HEK293 (cell line): ENCODE data around the gene AP2M1.

ENCODE experiments used
- ATF2 ChIP-seq: fragments of 450-650 bp; formaldehyde crosslinking; IDR thresholded peaks from 2 replicates; pipeline ENCODE4 v1.5.1; 2016; ENCODE audit warnings: missing biosample characterization, missing genetic modification characterization, low read depth
- SP2 ChIP-seq: fragments of 450-650 bp; formaldehyde crosslinking; IDR thresholded peaks from 2 replicates; pipeline ENCODE4 v1.5.1; 2016; ENCODE audit warnings: missing biosample characterization, missing genetic modification characterization
- ZBTB10 ChIP-seq: fragments of 450-650 bp; formaldehyde crosslinking; IDR thresholded peaks from 2 replicates; pipeline ENCODE4 v1.5.1; 2016; ENCODE audit warnings: missing biosample characterization, missing genetic modification characterization
- ZBTB11 ChIP-seq: fragments of 450-650 bp; formaldehyde crosslinking; conservative IDR thresholded peaks from 2 replicates; pipeline ENCODE4 v1.5.1; 2016; ENCODE audit warnings: low read depth, missing biosample characterization, missing genetic modification characterization
- ZBTB26 ChIP-seq: fragments of 450-650 bp; formaldehyde crosslinking; optimal IDR thresholded peaks from 2 replicates; pipeline ENCODE3; 2016; ENCODE audit warnings: missing biosample characterization, mild to moderate bottlenecking, missing genetic modification characterization
- ZBTB44 ChIP-seq: fragments of 450-650 bp; IDR thresholded peaks from 2 replicates; pipeline ENCODE4 v1.5.1; 2018; ENCODE audit warnings: missing biosample characterization, mild to moderate bottlenecking, missing genetic modification characterization
- ZBTB48 ChIP-seq: fragments of 450-650 bp; formaldehyde crosslinking; IDR thresholded peaks from 2 replicates; pipeline ENCODE4 v1.5.1; 2016; ENCODE audit warnings: missing biosample characterization, missing genetic modification characterization
- ZNF121 ChIP-seq: fragments of 450-650 bp; formaldehyde crosslinking; IDR thresholded peaks from 2 replicates; pipeline ENCODE4 v1.5.1; 2016; ENCODE audit warnings: missing biosample characterization, missing genetic modification characterization
- ZNF146 ChIP-seq: fragments of 450-650 bp; formaldehyde crosslinking; IDR thresholded peaks from 2 replicates; pipeline ENCODE4 v1.5.1; 2016; ENCODE audit warnings: missing biosample characterization, missing genetic modification characterization
- ZNF274 ChIP-seq, 2 experiments: fragments of 200-500 bp in 1 of 2; fragments of 450-650 bp in 1 of 2; sonication (Bioruptor generic) in 1 of 2; formaldehyde crosslinking in 1 of 2; IDR thresholded peaks; 2 replicates each; pipeline versions ENCODE4 v1.5.1 to v1.6.1; 2014 to 2016; ENCODE audit warnings: borderline replicate concordance in 1 of 2, inconsistent platforms in 1 of 2, low read length in 1 of 2, missing biosample characterization in 1 of 2, missing genetic modification characterization in 1 of 2
- ZNF302 ChIP-seq: fragments of 450-650 bp; formaldehyde crosslinking; IDR thresholded peaks from 2 replicates; pipeline ENCODE4 v1.5.1; 2016; ENCODE audit warnings: missing biosample characterization, missing genetic modification characterization, low read depth
- ZNF335 ChIP-seq: fragments of 450-650 bp; formaldehyde crosslinking; conservative IDR thresholded peaks from 2 replicates; pipeline ENCODE4 v1.5.1; 2016; ENCODE audit warnings: missing biosample characterization, missing genetic modification characterization
- ZNF341 ChIP-seq: fragments of 450-650 bp; formaldehyde crosslinking; IDR thresholded peaks from 2 replicates; pipeline ENCODE4; 2016; ENCODE audit warnings: low read depth, missing biosample characterization, missing genetic modification characterization
- ZNF354C ChIP-seq: fragments of 450-650 bp; formaldehyde crosslinking; IDR thresholded peaks from 2 replicates; pipeline ENCODE4 v1.5.1; 2016; ENCODE audit warnings: missing biosample characterization, missing genetic modification characterization, low read depth, borderline replicate concordance
- ZNF48 ChIP-seq: fragments of 450-650 bp; formaldehyde crosslinking; IDR thresholded peaks from 2 replicates; pipeline ENCODE4 v1.5.1; 2016; ENCODE audit warnings: missing biosample characterization, missing genetic modification characterization
- ZNF548 ChIP-seq: fragments of 450-650 bp; formaldehyde crosslinking; IDR thresholded peaks from 2 replicates; pipeline ENCODE4 v1.5.1; 2016; ENCODE audit warnings: missing biosample characterization, missing genetic modification characterization
- ZNF560 ChIP-seq: fragments of 450-650 bp; formaldehyde crosslinking; IDR thresholded peaks from 2 replicates; pipeline ENCODE4 v1.5.1; 2017; ENCODE audit warnings: missing biosample characterization, missing genetic modification characterization, borderline replicate concordance
- ZNF600 ChIP-seq: fragments of 450-650 bp; formaldehyde crosslinking; IDR thresholded peaks from 2 replicates; pipeline ENCODE4 v1.5.1; 2016; ENCODE audit warnings: missing biosample characterization, missing genetic modification characterization
- ZNF660 ChIP-seq: fragments of 450-650 bp; IDR thresholded peaks from 2 replicates; pipeline ENCODE4 v1.5.1; 2018; ENCODE audit warnings: missing biosample characterization, mild to moderate bottlenecking, missing genetic modification characterization
- ZNF76 ChIP-seq: fragments of 450-650 bp; formaldehyde crosslinking; IDR thresholded peaks from 2 replicates; pipeline ENCODE4; 2016; ENCODE audit warnings: low read depth, missing biosample characterization, missing genetic modification characterization, borderline replicate concordance
- ZSCAN18 ChIP-seq: fragments of 450-650 bp; formaldehyde crosslinking; IDR thresholded peaks from 2 replicates; pipeline ENCODE4 v1.5.1; 2016; ENCODE audit warnings: missing biosample characterization, missing genetic modification characterization
- ZXDB ChIP-seq: fragments of 450-650 bp; formaldehyde crosslinking; IDR thresholded peaks from 2 replicates; pipeline ENCODE4 v1.5.1; 2016; ENCODE audit warnings: missing biosample characterization, missing genetic modification characterization

Gene AP2M1

GRCh38 chr3:184133840-184134745 is 40.6 kb upstream of the AP2M1 start (continued):
- TF ChIP-seq ZNF76: peak; percentile 91; the same call in 1 of the 2 replicates
- TF ChIP-seq ZNF335 (tag by site-specific recombination): peak; percentile 74
- TF ChIP-seq ZNF548 (tag by site-specific recombination): no peak
- TF ChIP-seq ZNF146: no peak
- no peak for TF ChIP-seq ZBTB10
- no peak for TF ChIP-seq ZNF302 (tag by site-specific recombination)
- TF ChIP-seq ZNF121 (tag by site-specific recombination): peak; percentile 86
- no peak for TF ChIP-seq ZNF48 (tag by site-specific recombination)
- no peak for TF ChIP-seq ATF2 (tag by site-specific recombination)
- peak; percentile 88 for TF ChIP-seq ZBTB44 (tag by site-specific recombination)
- TF ChIP-seq ZBTB48 (tag by site-specific recombination): 0 out of 2 replicates have a peak, but pooled peaks have one; percentile 19
- no peak for TF ChIP-seq ZNF354C (tag by site-specific recombination)
- peak; percentile 38 for TF ChIP-seq ZBTB26
- peak; percentile 71 for TF ChIP-seq ZXDB
- TF ChIP-seq SP2 (tag by site-specific recombination): peak; percentile 69
- TF ChIP-seq ZNF341 (tag by site-specific recombination): peak; percentile 86
- no peak for TF ChIP-seq ZSCAN18 (tag by site-specific recombination)
- TF ChIP-seq ZNF600 (tag by site-specific recombination): peak; percentile 90
- TF ChIP-seq ZNF660 (tag by site-specific recombination): peak; percentile 52; the same call in 1 of the 2 replicates
- no peak for TF ChIP-seq ZNF274 (IDR thresholded peaks at IDR 0.05; ENCODE audit: low read length)
- no peak for TF ChIP-seq ZNF274 (tag by site-specific recombination; IDR thresholded peaks at IDR 0.05; ENCODE audit: borderline replicate concordance)
- no peak for TF ChIP-seq ZNF560 (tag by site-specific recombination)
- TF ChIP-seq ZBTB11 (tag by site-specific recombination): peak; percentile 96
